ENCODE measurements around the gene HPS3. TPM values are rescaled to one million over a fixed set of nuclear protein-coding genes. Genes with fewer than 3 reads are reported as not detected.

The HPS3 gene
- polyA plus RNA-seq, 1 of the 3 experiments (the other 2 are of a cell fraction) = 9.4 TPM

DNA sequence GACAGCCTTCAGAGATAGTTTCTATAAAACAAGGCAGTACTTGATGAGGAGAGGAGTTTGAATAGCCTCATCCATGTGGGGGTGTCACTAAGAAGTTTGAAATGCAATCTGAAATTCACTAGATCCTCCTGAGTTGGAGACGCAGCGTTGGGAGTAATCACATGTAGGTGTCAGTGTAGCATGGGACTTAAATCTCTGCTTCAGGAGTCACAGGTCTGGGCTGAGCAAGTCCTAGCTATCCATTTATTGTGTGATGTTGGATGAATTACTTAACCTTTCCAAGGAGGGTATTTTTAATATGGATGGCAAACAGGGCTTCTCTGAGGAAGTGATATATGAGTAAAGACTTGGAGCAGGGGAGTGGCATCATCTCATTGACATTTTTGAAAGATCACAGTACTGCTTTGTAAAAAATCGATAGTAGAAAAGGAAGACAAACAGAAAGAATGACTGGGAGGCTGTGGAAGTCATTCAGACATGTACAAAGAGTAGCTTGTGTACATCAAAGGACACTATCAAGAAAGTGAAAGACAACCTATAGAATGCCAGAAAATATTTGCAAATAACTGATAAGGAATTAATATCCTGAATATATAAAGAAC lies 75.1 kb downstream of the HPS3 start:
- Histone ChIP-seq H3K4me3 (ENCODE audit: low read depth in 2 of 2, low read length in 1 of 2) (no peak overlapping the region), H4K20me1 (ENCODE audit: insufficient read depth) (no peaks in the 10 kb centered on the region), H3K4me1 (ENCODE audit: control insufficient read depth in 1 of 2, insufficient read depth in 2 of 2, low read depth in 1 of 2, low read length in 1 of 2) (peaks cover 1 to 10% of the 10 kb centered on the region in 2 experiments; a peak in 3 of 4 replicates), H3K36me3 (replicated peaks in 1 of 2; ENCODE audit: control insufficient read depth in 1 of 2, insufficient read depth in 2 of 2, low read length in 1 of 2) (no peaks in the 10 kb centered on the region), H3K9me3 (no peaks in the 10 kb centered on the region), H3K9me2 (no peaks in the 10 kb centered on the region), H3K27ac (ENCODE audit: low read depth in 2 of 2, low read length in 1 of 2) (no peak overlapping the region), H2AFZ (ENCODE audit: low read depth) (no peak overlapping the region), H3K79me2 (ENCODE audit: insufficient read depth) (no peaks in the 10 kb centered on the region), H3K4me2 (no peak overlapping the region), H3K27me3 (ENCODE audit: insufficient read depth) (no peaks in the 10 kb centered on the region), H3K9ac (no peak overlapping the region), H3F3A (replicated peaks; ENCODE audit: insufficient read depth) (no peaks in the 10 kb centered on the region)
- POLR2A ChIA-PET = no interaction called here
- WGBS (ENCODE audit: low lambda C conversion rate) = 94% methylated on average over 3 of the region's 3 CpGs
- CTCF ChIA-PET = no interaction called here
- DNase-seq = no peak
- TF ChIP-seq IRF3 (IDR thresholded peaks at IDR 0.05; ENCODE audit: low read depth, low read length) (no peak), MAX (IDR thresholded peaks at IDR 0.05; ENCODE audit: low read depth) (no peak), ZBTB33 (IDR thresholded peaks at IDR 0.05; ENCODE audit: borderline replicate concordance, low read depth) (no peak), EP300 (IDR thresholded peaks at IDR 0.05; ENCODE audit: borderline replicate concordance in 1 of 2, low read depth in 1 of 2, low read length in 1 of 2) (no peak), YY1 (IDR thresholded peaks at IDR 0.05; ENCODE audit: low read depth) (no peak), FOXJ3 (CRISPR knock-in tag; IDR thresholded peaks at IDR 0.05) (no peak), GABPA (IDR thresholded peaks at IDR 0.05; ENCODE audit: low read depth) (no peak), RAD21 (IDR thresholded peaks at IDR 0.05; ENCODE audit: low read length) (no peak), FOSL2 (IDR thresholded peaks at IDR 0.05; ENCODE audit: borderline replicate concordance, low read depth) (no peak), JUND (IDR thresholded peaks at IDR 0.05) (no peak), CHD2 (IDR thresholded peaks at IDR 0.05; ENCODE audit: low read length, partially characterized antibody) (no peak)
- TF ChIP-seq, protein P1, sequence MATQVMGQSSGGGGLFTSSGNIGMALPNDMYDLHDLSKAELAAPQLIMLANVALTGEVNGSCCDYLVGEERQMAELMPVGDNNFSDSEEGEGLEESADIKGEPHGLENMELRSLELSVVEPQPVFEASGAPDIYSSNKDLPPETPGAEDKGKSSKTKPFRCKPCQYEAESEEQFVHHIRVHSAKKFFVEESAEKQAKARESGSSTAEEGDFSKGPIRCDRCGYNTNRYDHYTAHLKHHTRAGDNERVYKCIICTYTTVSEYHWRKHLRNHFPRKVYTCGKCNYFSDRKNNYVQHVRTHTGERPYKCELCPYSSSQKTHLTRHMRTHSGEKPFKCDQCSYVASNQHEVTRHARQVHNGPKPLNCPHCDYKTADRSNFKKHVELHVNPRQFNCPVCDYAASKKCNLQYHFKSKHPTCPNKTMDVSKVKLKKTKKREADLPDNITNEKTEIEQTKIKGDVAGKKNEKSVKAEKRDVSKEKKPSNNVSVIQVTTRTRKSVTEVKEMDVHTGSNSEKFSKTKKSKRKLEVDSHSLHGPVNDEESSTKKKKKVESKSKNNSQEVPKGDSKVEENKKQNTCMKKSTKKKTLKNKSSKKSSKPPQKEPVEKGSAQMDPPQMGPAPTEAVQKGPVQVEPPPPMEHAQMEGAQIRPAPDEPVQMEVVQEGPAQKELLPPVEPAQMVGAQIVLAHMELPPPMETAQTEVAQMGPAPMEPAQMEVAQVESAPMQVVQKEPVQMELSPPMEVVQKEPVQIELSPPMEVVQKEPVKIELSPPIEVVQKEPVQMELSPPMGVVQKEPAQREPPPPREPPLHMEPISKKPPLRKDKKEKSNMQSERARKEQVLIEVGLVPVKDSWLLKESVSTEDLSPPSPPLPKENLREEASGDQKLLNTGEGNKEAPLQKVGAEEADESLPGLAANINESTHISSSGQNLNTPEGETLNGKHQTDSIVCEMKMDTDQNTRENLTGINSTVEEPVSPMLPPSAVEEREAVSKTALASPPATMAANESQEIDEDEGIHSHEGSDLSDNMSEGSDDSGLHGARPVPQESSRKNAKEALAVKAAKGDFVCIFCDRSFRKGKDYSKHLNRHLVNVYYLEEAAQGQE (IDR thresholded peaks at IDR 0.05; ENCODE audit: low read depth, low read length) = no peak
- TF ChIP-seq, protein P2, sequence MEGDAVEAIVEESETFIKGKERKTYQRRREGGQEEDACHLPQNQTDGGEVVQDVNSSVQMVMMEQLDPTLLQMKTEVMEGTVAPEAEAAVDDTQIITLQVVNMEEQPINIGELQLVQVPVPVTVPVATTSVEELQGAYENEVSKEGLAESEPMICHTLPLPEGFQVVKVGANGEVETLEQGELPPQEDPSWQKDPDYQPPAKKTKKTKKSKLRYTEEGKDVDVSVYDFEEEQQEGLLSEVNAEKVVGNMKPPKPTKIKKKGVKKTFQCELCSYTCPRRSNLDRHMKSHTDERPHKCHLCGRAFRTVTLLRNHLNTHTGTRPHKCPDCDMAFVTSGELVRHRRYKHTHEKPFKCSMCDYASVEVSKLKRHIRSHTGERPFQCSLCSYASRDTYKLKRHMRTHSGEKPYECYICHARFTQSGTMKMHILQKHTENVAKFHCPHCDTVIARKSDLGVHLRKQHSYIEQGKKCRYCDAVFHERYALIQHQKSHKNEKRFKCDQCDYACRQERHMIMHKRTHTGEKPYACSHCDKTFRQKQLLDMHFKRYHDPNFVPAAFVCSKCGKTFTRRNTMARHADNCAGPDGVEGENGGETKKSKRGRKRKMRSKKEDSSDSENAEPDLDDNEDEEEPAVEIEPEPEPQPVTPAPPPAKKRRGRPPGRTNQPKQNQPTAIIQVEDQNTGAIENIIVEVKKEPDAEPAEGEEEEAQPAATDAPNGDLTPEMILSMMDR (IDR thresholded peaks at IDR 0.05) = no peak

All from SK-N-SH (cell line).